ENCODE data around the gene CPE.

GRCh38 chr4:165381821-165382373 lies 3.1 kb downstream of the CPE start:
- no peak for TF ChIP-seq CTCF (IDR thresholded peaks at IDR 0.05)
- no peak for TF ChIP-seq POLR2A (IDR thresholded peaks at IDR 0.05)
- no peak for TF ChIP-seq EP300 (IDR thresholded peaks at IDR 0.05)
